Posterior vena cava (tissue), 2 donors: ENCODE results near the gene KCNF1. TPM values are rescaled to one million over a fixed set of nuclear protein-coding genes. Genes with fewer than 3 reads are reported as not detected.
A peak's percentile ranks its signal among the peaks of the same experiment; 100 is the strongest.
"Not testable (repeated sequence)": the region's sequence is repeated elsewhere in the genome, so short reads cannot be mapped to it uniquely, and the experiment has no call there.

Experiments
- DNase-seq: peaks from one replicate; pipeline ENCODE4 v3.0.0-alpha.2; 2020; ENCODE audit warnings: low spot score
- intact Hi-C, 2 donors: fragments of 100-400 bp; cut with DNase I; formaldehyde crosslinking; loops; one replicate each; pipeline versions ENCODE4 v1.14.1 to v1.14.2; 2022 to 2023
- total RNA-seq, 2 donors: library from RNA; stranded (reverse); fragmentation: NEBNext Ultra II Directional; extraction: Animal tissue kit (Norgen Biotek cat#: 25700); gene quantifications; one replicate each; pipeline ENCODE4 v1.2.1, GENCODE V29; 2021
- donor health status: DM: yes; HTN: yes; CAD: no.
- donor health status: DM: yes; HTN: yes; CAD: no.

The KCNF1 gene
- total RNA-seq, 2 donors from 2014 or later, result 0.19 to 0.29 TPM

DNA sequence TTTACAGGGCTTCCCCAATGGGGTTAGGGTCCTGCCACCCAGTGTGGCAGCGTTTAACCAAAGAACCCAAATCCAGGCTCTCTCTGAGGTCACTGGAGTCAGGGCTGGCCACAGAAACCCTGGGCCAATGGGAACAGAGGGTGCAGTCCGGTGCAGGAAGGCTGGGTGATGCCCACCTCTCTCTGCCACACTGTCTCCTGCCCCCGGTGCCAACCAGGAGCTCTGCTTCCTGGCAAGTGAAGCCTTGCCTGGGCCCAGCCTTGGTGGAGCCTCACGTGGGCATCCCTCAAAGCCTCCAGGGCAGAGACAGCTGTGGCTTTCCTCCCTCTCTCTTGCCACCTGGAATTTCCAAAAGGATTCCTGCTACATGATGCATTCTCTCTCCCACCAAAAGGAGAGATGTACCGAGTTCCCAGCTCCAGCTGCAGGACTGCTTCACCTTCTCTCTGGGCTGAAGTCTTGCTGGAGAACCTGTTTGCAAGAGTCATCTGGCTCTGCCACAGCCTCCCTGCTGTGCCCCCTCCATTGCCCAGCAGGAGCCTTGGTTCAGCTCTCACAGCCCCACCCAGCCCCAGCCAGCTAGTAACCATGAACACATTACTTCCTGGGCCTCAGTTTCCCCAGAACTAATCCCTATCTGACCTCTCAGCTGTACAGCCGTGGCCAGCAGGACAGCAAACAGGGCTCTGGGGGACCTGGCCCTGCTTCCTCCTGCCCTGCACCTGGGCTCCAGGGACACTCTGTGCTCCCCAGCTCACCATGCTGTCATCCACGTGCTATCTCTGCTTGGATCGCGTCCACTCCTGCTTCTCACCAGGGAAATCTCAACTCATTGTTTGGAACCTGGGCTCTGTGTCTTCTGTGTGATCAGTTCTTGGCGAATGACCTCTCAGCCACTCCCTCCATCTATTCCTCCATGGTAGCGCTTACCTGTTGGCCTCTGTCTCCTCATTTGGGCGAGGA, 43.4 kb downstream of the KCNF1 start:
- DNase-seq, result peak; percentile 64
- intact Hi-C loops, result no loop called here

DNA sequence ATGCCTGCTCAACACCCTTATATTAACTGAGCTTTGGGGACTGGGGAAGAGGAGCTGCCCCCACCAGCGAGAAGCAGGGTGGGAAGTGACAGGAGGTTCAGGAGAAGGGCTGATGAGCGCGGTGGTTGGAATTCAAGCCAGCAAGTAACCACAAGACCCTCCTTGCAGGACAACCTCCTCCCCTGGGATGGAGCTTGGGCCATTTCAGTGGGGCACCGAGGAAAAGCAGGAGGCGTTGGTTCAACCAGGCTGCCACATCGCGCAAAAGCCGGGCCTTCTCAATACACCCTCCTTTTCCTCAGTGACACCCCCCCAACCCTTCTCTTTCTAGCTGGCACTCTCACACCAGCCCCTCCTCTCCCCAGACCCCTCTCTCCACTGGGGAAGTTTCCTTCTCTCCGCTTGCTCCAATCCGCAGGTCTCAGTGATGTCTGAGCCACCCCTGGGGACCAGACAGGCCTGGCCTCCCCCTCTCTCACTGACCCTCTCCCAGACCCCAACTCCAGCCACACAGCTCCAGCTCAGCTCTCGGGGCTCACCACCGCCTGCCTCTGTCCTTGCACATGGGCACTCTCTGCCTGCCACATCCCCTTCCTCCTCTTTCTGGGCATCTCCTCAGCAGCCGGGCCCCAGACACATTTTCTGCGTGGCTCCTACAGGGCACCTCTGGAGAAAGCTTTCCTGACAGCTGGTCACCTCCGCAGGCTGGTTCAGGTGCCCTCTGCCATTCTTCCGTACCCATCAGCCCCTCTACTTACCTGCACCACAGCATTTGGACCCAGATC, 44.5 kb downstream of the KCNF1 start:
- DNase-seq, result peak; percentile 65
- intact Hi-C loops, result no loop called here

DNA sequence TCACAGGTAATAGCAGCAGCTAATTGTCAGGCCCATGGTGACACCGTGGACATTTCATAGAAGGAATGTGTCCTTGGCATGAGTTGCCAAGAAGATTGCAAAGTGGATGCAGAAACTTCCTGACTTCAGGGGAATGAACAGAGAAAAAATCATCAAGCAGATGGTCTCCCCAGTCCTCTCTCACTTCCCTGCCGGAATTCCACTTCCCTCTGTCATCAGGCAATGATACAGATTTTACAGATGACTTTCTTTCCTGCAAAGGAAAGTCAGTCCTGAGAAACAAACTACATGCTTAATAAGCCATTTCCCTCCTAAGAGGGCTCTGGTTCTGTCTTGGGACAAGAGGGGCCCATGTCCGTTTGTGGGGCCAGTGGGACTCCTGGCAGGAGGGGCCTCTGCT, 45.7 kb downstream of the KCNF1 start:
- peak; percentile 13 for DNase-seq
- intact Hi-C loops, result no loop called here

- intact Hi-C loops, result not testable (repeated sequence)
- peak; percentile 50 for DNase-seq
Measured at GRCh38 chr2:10958452-10958851, 46.7 kb downstream of the KCNF1 start.

GRCh38 chr2:10960606-10961489, 49.1 kb downstream of the KCNF1 start:
- DNase-seq, result peak; percentile 74
- intact Hi-C loops, result no loop called here

DNA sequence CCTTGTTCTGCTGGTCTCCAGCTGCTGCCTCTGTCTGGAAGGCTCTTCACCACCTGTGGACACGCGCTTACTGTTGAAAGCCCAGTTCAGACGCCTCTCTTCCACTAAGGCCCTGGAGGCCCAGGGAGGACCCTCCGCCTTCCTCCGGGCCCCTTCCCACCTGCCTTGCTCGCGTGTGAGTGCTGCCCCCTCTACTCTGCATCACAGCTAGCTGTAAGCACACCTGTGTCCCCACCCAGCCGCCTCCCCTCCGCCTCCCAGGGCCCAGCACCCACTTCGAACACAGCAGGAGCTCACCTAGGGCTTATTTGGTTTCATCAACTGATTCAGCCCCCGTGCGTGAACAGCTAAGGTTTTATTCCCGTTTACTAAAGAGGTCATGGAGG, 49.7 kb downstream of the KCNF1 start:
- intact Hi-C loops, result no loop called here
- no peak for DNase-seq

- DNase-seq, result peak; percentile 58
- intact Hi-C loops, result no loop called here
Measured at GRCh38 chr2:10962004-10962403, 50.3 kb downstream of the KCNF1 start.

GRCh38 chr2:10963155-10963554, 51.4 kb downstream of the KCNF1 start:
- intact Hi-C loops, result no loop called here
- DNase-seq, result peak; percentile 58

Other genes with a start within 250 kb of the KCNF1 start
- gene NOL10, start 222.0 kb upstream of the KCNF1 start, total RNA-seq, result 10 to 100 TPM; 20.9 to 23.6 TPM
- under 1 TPM; 0.33 to 0.42 TPM for gene ATP6V1C2, start 190.3 kb upstream of the KCNF1 start, total RNA-seq
- 100 to 1,000 TPM; 111 to 144 TPM for gene PDIA6, start 99.1 kb upstream of the KCNF1 start, total RNA-seq
- 10 to 100 TPM; 20.3 to 36.9 TPM for gene SLC66A3, start 243.5 kb downstream of the KCNF1 start, total RNA-seq